GM12864 (cell line): ENCODE data around the gene NUP62.

Experiments used
- DNase-seq: peaks from one replicate; pipeline ENCODE4 v3.0.0-alpha.2; 2011; ENCODE audit warnings: low read depth
- H3K4me3 ChIP-seq: 2 replicates; pipeline ENCODE4 v1.5.1; 2011; ENCODE audit warnings: mild to moderate bottlenecking, low read depth, low read length, control low read depth
- TF ChIP-seq, protein P1 (sequence below): IDR thresholded peaks from 2 replicates; pipeline ENCODE4 v1.5.1; 2011; ENCODE audit warnings: low read depth, mild to moderate bottlenecking, moderate library complexity, low read length, control low read depth, inconsistent platforms; ENCODE audit errors: missing control alignments

NUP62 gene

DNA sequence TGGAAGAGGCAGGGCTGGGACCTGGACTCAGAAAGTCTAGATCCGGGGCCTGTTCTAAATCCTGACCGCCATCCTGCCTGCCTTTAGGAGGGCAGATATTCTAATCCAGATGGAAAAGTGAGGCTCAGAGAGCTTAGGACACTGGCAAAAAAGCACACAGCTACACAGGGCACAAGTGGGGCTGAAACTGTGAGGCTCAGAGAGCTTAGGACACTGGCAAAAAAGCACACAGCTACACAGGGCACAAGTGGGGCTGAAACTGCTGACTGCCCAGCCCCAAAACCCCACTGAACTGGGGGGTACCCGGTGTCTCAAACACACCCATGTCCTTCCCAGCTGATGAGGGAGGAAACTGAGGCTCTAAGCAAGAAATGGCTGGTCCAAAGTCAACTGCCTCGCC lies 54.1 kb downstream of the NUP62 start:
- H3K4me3 ChIP-seq, result peak overlapping the region; percentile 89
- TF ChIP-seq, protein P1, sequence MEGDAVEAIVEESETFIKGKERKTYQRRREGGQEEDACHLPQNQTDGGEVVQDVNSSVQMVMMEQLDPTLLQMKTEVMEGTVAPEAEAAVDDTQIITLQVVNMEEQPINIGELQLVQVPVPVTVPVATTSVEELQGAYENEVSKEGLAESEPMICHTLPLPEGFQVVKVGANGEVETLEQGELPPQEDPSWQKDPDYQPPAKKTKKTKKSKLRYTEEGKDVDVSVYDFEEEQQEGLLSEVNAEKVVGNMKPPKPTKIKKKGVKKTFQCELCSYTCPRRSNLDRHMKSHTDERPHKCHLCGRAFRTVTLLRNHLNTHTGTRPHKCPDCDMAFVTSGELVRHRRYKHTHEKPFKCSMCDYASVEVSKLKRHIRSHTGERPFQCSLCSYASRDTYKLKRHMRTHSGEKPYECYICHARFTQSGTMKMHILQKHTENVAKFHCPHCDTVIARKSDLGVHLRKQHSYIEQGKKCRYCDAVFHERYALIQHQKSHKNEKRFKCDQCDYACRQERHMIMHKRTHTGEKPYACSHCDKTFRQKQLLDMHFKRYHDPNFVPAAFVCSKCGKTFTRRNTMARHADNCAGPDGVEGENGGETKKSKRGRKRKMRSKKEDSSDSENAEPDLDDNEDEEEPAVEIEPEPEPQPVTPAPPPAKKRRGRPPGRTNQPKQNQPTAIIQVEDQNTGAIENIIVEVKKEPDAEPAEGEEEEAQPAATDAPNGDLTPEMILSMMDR, result no peak
- no peak for DNase-seq

DNA sequence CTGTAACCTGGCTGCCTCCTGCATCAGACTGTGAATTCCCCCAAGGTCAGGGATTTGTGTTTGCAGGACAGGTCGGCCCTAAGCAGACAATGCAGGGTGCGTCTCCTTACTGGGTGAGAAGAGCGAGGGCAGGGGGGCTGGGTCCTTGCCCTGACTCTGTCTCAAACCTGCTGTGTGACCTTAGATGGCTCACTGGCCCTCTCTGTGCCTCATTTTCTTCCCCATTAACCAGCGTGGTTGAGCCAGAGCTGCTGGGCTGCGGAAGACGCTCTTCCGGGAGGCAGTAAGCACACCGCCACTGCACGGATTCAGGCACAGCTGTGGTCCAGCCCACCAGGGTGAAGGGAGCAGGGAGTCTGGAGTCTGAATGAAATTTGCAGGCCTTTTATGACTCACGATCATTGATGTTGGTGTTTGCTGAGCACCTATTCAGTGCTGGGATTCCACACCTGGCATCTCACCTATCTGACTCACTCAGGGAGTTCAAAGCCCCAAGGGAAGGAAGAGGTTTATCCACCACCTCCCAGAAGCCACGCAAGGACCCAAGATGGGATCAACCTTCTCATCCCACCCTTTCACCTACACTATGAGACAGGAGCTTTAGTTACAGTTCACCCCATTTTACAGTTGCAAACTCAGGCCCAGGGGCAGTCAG lies 54.7 kb downstream of the NUP62 start:
- TF ChIP-seq, protein P1, result no peak
- no peak for DNase-seq
- no peak overlapping the region for H3K4me3 ChIP-seq

DNA sequence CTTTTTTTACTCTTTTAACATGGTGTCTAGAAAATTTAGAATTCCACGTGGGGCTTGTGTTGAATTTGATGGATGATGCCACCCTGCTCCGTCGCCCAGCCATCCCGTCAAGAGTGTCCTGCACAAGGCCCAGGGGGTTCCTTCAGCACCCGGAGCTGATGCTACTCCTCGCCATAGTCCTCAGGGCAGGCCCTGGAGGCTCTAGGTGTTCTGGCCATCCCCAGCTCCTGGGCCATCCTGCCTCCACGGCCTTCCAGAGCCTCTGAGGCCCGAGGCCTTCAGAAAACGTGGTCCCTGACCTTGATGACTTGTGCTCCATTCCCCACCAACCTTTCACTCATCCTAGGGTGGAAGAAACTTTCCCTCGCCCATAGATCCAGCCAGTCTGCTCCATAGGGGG lies 55.5 kb downstream of the NUP62 start:
- TF ChIP-seq, protein P1, result no peak
- H3K4me3 ChIP-seq, result no peak overlapping the region
- DNase-seq, result no peak

DNA sequence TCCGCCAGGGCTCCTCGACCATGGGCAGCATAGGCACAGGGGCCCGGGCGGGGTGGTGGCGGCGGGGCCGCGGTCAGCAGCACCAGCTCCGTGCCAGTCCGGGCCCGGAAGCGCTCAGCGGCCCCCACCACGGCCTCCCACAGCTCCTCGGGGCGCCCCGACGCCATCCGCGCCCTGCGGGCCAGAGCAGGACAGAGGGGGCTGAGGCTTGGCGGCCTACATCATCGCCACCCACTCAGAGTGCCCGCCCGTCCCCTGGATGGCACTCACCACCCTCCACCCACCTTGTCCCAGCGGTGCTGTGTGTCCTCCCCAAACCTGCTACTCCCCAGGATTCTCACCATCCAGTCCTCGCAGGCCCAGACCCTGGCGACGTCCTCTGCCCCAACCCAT lies 56.2 kb downstream of the NUP62 start:
- no peak for DNase-seq
- TF ChIP-seq, protein P1, result no peak

DNA sequence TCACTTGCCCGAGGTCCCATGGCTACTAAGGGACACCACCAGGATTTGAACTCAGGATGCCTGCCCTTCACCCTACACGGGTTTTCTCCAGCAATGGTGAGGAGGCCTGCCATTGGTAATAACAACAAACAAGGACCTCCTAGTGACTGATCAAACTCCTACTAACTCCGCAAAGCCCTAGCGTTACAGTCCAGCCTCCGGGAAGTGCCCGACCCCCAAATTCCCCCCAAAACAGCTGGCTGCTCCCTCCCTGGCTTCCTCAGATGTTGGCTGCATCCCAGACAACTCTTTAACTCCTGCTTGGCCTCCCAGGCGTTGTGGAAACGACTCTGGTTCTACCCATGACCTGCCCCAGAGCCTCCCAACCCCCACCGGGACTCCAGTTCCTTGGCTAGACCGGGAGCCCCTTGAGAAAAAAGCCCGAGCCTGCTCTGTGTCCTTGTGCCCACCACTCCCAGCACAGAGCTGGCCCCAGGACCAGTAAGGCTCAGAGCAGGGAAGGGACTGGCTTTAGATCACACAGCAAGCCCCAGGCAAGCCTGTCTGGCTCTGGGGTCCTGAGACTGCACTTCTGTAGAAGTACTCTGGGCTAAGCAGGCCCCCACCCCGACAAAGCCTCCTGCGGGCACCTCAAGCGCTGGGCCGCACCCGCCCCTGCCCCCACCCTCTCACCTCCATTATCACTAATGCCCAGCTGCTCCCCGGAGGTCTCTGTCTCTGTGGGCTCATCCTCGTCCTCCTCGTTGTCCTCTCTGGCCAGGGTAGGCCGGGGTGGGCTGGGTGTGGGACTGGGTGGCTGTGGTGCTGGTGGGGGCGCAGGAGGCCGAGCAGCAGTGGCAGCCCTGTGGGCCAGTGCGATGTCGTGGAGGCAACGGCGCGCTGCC lies 56.8 kb downstream of the NUP62 start:
- H3K4me3 ChIP-seq, result no peak overlapping the region
- DNase-seq, result no peak
- TF ChIP-seq, protein P1, result no peak

More for the DNA sequence above, 56.2 kb downstream of the NUP62 start:
- H3K4me3 ChIP-seq, result no peak overlapping the region

DNA sequence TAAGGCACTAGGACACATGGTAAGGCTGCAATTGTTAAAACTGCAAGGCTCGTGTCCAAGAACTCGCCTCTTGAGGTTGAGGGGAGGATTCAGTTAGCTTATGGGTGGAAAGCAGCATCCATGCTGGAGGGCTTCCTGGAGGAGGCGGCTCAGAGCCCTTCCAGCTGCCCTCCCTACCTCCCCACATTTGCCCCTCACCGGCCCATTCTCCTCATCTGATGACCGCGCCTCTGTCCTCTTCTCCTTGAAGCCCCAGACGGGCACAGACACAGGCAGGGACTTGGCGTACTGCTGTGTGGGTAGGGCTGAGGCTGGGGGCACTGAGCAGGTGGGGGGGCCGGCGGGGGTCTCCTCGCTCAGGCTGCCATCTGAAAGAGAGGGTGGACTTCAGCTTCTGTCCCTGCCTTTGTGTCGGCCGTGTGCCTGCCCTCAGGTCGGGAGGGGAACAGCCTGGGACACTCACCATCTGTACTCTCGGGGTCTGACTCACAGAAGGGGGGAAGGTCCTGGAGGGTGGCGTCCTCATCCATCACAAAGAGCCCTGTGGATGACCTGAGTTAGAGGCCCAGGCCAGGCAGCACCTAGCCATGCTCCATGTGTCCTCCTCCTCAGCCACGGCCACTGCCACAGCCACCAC lies 57.8 kb downstream of the NUP62 start:
- no peak overlapping the region for H3K4me3 ChIP-seq
- DNase-seq, result no peak
- TF ChIP-seq, protein P1, result no peak
